HG03196 (cell line): ENCODE data around the gene STK11IP.

ENCODE experiments used
- ATAC-seq: cut with Tn5 transposase; IDR thresholded peaks from one replicate; pipeline ENCODE4 v1.9.1; 2021; ENCODE audit not compliant: unreplicated experiment

The STK11IP gene, protein sequence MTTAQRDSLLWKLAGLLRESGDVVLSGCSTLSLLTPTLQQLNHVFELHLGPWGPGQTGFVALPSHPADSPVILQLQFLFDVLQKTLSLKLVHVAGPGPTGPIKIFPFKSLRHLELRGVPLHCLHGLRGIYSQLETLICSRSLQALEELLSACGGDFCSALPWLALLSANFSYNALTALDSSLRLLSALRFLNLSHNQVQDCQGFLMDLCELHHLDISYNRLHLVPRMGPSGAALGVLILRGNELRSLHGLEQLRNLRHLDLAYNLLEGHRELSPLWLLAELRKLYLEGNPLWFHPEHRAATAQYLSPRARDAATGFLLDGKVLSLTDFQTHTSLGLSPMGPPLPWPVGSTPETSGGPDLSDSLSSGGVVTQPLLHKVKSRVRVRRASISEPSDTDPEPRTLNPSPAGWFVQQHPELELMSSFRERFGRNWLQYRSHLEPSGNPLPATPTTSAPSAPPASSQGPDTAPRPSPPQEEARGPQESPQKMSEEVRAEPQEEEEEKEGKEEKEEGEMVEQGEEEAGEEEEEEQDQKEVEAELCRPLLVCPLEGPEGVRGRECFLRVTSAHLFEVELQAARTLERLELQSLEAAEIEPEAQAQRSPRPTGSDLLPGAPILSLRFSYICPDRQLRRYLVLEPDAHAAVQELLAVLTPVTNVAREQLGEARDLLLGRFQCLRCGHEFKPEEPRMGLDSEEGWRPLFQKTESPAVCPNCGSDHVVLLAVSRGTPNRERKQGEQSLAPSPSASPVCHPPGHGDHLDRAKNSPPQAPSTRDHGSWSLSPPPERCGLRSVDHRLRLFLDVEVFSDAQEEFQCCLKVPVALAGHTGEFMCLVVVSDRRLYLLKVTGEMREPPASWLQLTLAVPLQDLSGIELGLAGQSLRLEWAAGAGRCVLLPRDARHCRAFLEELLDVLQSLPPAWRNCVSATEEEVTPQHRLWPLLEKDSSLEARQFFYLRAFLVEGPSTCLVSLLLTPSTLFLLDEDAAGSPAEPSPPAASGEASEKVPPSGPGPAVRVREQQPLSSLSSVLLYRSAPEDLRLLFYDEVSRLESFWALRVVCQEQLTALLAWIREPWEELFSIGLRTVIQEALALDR

DNA sequence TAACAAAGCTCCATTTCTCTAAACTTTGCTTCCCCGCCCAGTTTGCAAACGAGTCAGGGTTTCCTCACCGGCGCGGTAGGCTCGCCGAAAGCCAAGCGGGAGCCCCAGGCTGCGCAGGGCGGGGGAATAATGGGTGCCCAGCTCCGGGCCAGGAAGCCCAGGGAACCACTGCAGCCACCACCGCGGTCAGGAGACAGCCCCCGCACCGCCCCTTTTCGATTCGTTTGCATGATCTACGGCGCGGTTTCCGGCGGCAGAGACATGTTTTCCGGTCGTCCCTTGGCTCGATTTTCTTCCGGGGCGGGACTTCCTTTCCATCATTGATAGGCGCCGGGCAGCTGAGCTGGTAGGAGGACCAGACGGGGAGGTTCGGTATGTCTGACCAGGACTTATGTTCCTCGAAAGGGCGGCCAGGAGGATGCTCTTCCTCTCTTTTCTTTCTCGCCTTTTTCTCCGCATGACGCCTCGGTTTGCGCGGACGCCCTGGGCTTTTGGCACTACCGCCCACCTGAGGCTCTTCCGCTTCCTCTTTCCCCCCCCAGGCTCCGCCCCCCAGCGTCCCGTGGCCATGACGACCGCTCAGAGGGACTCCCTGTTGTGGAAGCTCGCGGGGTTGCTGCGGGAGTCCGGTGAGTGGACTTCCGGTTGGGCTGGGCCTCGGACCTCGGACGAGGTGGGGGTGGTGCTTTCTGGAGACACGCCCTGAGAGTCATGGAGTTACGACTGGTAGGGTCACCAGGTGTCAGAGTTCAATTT lies at the start of gene STK11IP:
Gene STK11IP (plus strand): TSS at position 306 of the 756 bp plus-strand sequence. CDS start 263 bp downstream, at position 569.
- peak; percentile 91 for ATAC-seq

- no peak for ATAC-seq
Observed at GRCh38 chr2:219548990-219549389, 48.7 kb upstream of the STK11IP start.

GRCh38 chr2:219549619-219550018 lies 48.0 kb upstream of the STK11IP start:
- no peak for ATAC-seq

DNA sequence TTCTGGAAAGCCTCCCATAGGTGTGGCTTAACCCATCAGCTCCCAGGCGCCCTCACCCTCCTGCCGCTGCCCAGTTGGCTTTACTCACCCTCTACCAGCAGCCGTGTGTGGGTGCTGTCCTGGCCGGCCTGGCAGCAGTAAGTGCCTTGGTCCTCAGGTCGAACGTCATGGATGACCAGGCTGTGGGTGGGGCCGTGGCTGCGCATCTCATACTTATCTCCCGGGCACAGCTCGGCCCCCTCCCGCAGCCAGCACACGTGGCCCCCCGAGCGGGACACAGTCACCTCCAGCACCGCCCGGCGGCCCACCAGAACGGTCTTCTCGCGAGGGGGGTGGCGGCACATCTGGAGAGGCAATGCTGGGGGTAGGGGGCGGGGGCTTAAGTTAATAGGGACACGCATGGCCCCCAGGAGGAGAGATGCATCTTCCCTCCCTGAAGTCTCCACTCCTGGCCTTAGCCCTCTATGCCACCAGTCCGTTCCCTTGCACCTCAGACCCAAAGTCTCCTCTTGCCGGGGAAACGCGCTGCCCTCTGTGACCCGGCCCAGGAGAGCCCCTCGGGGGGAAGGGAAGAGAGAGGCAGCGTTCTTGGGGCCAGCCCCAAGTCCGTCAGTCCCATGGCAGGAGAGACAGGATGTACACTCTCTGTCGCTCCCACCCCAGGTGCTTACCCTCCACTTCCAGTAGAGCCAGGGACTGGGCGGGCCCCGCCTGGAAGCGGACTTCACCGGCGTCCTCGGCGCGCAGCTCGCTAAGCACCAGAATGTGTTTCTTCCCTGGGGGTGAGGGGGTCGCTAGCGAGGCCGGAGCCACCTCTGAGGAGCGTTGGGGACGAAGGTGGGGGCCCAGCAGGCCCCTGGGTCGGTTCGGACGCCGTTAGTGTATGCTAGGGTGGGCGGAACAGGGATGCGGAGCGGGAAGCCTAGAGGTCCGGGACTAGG lies 45.9 kb upstream of the STK11IP start:
- ATAC-seq = no peak

DNA sequence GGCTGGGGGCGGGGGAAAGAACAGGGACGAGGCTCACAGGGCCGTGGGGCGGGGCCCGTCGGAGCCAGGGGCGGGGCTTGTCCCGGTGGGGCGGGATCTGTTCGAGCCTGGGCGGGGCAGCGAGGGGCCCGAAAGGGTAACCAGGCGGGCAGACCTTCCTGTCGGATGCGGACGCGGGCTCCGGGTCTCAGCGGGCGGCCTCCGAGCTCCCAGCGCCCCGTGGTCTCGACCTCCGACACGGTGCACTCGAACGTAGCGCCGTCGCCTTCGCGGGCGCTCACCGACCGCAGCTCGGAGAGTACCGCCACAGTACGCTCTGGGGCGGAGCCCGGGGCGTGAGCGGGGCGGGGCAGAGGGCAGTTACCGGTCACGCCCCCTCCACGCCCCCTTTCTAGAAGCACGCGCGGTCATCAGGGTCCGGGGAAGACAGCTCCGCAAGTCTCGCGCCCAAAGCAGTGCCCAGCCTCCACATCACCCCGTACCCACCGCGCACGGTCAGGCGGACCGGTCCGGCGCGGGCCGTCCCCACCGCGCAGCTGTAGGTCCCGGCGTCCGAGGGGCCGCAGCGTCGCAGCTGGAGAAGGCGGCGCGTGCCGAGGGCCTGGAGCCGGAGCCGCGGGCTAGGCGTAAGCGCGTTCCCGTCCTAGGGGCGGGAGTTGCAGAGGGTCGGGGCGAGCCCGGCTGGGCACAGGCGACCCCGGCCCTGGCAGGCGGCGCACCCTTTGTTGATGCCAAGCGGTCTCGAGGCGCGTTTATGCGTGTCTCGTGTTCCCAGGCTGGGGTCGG lies 45.1 kb upstream of the STK11IP start:
- ATAC-seq = peak; percentile 86

DNA sequence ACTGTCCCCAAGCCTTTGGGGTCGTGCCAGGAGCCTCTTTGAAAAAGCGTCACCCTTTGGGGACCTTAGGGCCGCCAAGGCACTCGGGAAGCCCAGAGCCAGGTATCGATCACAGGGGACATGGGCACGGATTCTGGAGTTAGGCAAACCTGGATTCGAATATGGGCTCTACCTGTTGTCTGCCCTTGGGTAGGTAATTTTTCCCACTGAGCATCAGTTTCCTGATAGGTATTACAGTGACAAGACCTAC lies 44.6 kb upstream of the STK11IP start:
- no peak for ATAC-seq

- ATAC-seq = no peak
Observed at GRCh38 chr2:219553463-219553963, 44.1 kb upstream of the STK11IP start.

GRCh38 chr2:219554350-219554749 lies 43.3 kb upstream of the STK11IP start:
- ATAC-seq = no peak

- ATAC-seq = no peak
Observed at GRCh38 chr2:219555956-219556355, 41.7 kb upstream of the STK11IP start.

DNA sequence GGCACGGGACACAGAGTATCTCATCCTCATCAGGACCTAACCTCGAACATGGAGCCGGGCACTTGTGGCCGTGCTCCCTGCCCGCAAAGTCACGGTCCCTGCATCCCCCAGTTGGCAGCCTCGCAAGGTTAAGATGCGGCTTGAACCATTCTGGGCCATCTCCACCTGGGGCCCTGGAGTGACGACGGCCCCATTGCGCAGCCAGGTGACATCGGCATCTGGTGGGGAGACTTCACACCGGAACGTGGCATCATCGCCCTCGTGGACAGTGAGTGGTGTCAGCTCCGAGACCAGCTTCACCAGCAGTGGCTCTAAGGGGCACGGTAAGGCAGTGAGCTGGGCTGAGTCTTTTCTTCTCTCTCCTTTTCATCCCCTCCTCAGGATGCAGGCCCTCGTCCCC lies 41.2 kb upstream of the STK11IP start:
- no peak for ATAC-seq

DNA sequence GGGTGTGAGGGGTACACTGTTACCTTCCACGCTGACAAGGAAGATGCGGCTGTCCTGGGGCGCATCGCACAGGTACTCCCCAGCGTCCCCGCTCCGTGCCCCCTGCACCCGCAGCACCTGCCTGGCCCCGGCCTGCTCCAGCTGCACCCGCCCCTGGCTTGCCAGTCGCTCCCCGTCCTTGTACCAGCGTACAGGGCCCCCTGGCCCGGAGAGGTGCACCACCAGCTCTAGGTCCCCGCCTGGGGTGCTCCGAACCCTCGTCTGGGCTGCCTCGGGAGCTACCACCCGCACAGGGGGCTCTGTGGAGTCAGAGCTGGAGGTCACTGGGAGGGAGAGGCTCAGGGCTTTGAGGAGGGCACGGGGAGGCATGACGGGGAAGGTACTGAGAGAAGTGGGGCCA lies 40.3 kb upstream of the STK11IP start:
- no peak for ATAC-seq

- ATAC-seq = no peak
Observed at GRCh38 chr2:219557791-219558785, 39.6 kb upstream of the STK11IP start.

DNA sequence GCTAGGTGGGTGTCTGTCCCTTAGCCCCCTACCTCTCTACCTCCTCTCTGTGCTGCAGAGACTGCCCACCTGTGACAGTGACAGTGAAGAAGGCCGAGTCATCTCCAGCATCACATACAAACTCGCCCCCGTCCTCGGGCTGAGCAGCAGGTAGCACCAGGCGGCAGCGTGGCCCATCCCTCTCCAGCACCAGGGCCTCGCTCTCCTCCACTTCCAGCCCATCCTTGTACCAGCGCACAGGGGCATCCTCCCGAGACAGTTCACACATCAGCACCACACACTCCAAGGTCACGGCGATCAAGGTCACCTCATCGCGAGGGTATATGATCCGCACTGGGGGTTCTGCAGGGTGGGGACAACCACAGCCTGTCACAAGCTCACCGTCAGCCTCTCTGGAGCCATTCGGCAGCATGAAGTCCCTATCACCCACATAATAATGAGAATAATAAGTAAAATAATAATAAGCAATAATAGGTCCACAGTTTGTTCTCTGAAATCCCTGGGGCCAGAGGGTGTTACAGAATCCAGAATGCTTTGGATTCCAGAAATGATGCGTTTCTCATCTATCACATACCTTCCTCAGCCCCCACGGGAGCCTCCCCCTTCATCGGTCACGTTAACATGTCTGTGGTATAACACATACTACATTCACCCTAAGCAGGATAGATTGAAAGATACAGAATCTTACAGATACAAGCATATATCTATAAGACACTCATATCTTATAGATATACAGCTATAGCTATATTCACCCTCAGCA lies 38.3 kb upstream of the STK11IP start:
- ATAC-seq = no peak

GRCh38 chr2:219560037-219560892 lies 37.4 kb upstream of the STK11IP start:
- no peak for ATAC-seq

- no peak for ATAC-seq
Observed at GRCh38 chr2:219560893-219561178, 36.8 kb upstream of the STK11IP start.
